Myocyte (in vitro differentiated cells): ENCODE measurements around the gene MMD2. TPM values are rescaled to one million over a fixed set of nuclear protein-coding genes. Genes with fewer than 3 reads are reported as not detected.

Experiments
- DNase-seq: peaks from one replicate; pipeline ENCODE4 v3.0.0-alpha.2; 2012; ENCODE audit warnings: low read depth
- total RNA-seq: library from RNA; depleted of rRNA; stranded (reverse); fragments of >200 nt; gene quantifications from 2 replicates; pipeline ENCODE4 v1.2.3, GENCODE V29; 2014

MMD2 gene
- total RNA-seq, 1 donor from 2014 or later = not detected

GRCh38 chr7:4871930-4872675 is 86.9 kb downstream of the MMD2 start:
- no peak for DNase-seq

- DNase-seq = no peak
Observed at GRCh38 chr7:4871056-4871680, 87.8 kb downstream of the MMD2 start.

GRCh38 chr7:4868493-4868892 is 90.5 kb downstream of the MMD2 start:
- no peak for DNase-seq

- no peak for DNase-seq
Observed at GRCh38 chr7:4866528-4867496, 92.2 kb downstream of the MMD2 start.

- DNase-seq = no peak
Observed at GRCh38 chr7:4862156-4862555, 96.8 kb downstream of the MMD2 start.

GRCh38 chr7:4861673-4862072 is 97.3 kb downstream of the MMD2 start, which contains the start of gene PAPOLB:
TSS of gene PAPOLB (minus strand) at chr7:4862030. CDS start at chr7:4861810, 220 bp downstream.
- no peak for DNase-seq

GRCh38 chr7:4861227-4861626 is 97.8 kb downstream of the MMD2 start:
- DNase-seq = no peak

- no peak for DNase-seq
Observed at GRCh38 chr7:4857189-4857588, 101.8 kb downstream of the MMD2 start.

- no peak for DNase-seq
Observed at GRCh38 chr7:4856336-4857057, 102.5 kb downstream of the MMD2 start.

Other genes starting within 250 kb of the MMD2 start
- gene AP5Z1, start 183.6 kb downstream of the MMD2 start, total RNA-seq = 37.2 and 41.8 TPM in 2 replicates
- 0.05 TPM in 1 of 2 replicates, not detected in the other for gene PAPOLB, start 97.2 kb downstream of the MMD2 start, total RNA-seq
- gene RADIL, start 75.5 kb downstream of the MMD2 start, total RNA-seq = 1.1 and 1.8 TPM in 2 replicates
- gene RBAK, start 86.7 kb upstream of the MMD2 start, total RNA-seq = 13.5 and 14.6 TPM in 2 replicates
- gene WIPI2, start 231.0 kb upstream of the MMD2 start, total RNA-seq = 56.3 and 56.5 TPM in 2 replicates